ENCODE results near the gene CLK2.
A peak's percentile ranks its signal among the peaks of the same experiment; 100 is the strongest.
"Not testable (repeated sequence)": the region's sequence is repeated elsewhere in the genome, so short reads cannot be mapped to it uniquely, and the experiment has no call there.

Gene CLK2

DNA sequence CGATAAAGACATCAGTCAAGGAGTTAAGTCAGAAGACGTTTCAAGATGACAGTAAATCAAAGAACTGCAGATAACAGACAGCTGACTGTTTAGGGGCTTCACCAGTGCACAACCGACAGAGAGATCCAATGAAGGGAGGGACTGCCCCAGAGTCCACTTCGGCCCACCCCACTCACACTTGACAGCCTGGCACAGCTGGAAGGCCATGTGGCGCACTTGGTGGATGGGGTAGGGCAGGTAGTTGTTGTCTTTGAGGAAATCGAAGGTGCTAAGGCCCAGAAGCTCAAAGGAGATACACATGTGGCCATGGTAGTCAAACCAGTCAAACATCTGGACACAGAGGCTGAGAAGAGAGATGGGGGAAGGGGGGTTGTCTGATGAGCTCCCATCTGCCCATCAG, 6.8 kb downstream of the CLK2 start:
- DNase-seq (ENCODE audit: low read depth): no peak

DNA sequence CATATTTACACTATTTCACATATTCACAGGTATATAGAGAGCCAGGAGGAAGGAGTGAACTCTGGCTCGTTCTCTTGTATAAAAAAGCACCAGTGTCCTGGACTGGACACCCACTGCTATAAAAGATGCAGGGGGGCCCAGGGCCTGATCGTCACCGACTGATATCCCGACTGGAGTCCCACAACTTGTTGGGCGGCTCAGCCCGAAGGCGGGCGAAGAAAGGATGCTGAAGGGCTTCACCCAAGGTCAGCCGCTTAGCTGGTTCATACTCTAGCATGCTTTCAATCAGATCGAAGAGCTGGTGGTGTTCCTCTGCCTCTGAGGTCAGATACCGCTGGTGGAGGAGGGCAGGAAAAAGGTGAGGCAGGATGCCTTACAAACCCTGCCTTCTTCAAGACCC, 10.2 kb downstream of the CLK2 start:
- no peak for DNase-seq (ENCODE audit: low read depth)

DNA sequence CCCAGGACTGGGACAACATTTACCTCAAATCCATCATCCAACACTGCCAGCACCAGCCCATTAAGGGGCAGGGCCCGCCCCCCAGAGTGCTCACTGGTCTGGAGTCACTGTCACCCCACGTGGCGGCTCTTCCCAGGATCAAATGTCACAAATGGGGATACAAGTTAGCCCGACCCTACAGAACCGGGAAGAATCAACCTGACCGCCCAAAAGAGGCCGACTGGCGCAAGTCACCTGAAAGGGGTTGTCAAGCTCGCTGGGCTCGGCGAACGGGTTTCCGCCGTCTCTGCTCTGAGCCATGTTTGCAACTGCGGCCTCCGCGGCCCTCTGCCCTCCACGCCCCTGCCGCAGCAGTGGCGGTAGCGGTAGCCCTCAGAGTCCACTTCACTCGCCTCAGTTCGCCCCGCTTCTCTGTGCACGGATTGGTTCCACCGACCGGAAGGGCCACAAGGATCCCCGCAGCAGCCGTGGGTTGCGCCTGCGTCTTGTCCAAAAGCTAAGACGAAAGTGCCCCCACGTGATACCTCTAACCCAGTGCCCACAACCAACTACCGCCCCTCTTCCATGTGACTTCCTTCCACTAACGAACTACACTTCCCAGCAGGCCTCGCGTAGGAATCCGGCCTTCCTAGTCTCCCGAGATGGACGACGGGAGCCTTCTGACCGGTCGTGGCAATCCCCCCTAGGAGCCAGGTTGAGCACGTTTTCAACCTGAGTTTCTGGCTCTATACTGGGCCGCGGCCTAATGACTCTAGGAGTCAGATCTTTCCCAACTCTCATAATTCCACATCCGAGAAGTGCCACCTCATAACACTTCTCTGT, 11.2 kb downstream of the CLK2 start, which contains the start of gene SCAMP3:
Gene SCAMP3 (minus strand): TSS at position 509 of the 822 bp plus-strand sequence. CDS start 209 bp downstream, at position 300.
- DNase-seq (ENCODE audit: low read depth): peak; percentile 99

DNA sequence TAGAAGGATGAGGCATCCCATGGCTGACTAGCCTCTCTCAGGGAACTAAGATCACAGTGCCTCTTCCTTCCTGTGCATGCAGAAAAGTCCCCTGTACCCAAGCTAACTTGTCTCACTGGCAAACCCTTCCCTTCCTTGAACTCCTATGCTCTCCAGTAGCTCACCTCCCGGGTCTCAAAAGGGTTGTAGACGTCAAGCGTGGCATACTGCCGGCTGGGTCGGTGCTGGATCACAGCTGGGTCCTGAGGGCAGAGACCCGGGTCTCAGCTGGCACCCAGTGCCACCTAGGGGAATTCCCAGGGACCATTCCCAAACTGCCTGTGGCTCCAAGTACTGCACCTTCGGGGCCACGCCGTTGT, 11.8 kb downstream of the CLK2 start:
- DNase-seq (ENCODE audit: low read depth): no peak

DNA sequence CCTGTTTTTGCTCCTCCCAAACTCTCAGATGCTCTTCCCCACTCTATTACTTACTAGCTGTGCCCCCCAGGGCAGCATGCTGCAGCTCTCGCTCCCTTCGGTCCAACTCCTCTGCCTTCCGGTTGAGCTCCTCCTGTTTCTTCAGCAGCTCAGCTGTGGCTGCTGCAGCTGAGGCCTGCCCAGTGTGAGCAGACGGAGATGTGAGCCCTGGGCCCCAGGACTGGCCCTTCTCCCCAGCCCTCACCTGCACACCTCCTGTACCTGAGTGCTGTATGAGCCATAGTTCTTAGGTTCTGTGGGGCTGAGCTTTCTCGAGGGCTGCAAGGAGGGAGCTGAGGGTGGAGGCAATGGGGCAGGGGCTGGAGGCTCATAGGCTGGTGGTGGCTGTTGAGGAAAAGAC, 13.0 kb downstream of the CLK2 start:
- no peak for DNase-seq (ENCODE audit: low read depth)

GRCh38 chr1:155256058-155256852, 17.0 kb downstream of the CLK2 start:
- no peak for DNase-seq (ENCODE audit: low read depth)

DNA sequence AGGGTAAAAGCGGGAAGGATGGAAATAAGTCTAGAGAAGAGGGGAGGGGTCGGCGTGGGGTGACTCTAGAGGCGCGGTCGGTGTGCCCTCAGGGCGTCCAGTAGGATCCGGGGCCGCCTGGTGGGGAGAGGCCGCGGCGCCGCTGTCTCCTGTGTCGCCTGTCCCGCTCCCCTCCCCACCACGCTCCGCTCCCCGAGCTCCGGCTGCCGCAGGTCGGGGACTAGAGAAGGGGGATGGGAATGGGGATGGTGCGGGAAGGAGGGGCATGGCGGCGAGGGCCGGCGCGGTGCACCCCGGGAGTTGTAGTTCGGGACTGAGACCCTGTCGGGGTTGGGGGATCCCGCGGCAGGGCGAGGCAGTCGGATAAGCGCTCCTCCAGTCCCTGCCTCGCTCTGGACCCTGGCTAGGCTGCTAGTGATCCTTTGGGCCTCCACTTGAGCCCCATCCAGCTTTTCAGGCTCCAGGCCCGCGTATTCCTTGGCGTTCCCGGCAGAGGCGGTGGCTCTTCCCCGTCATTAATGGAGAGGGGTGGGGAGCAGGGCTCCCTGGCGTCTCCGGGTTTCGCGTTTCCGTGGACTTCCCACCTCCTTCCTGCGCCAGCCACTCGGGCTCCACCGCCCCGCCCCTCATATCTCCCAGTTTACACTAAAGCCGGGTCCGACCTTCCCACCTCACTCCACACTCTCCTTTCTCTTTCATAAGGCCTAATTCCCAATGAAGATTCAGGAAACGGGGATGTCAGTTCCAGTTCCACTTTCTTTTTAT, 17.9 kb downstream of the CLK2 start, which contains the start of gene ENTREP3:
Gene ENTREP3 (minus strand): TSS at position 241 of the 765 bp plus-strand sequence. CDS start 606 bp downstream, outside the sequence.
- DNase-seq (ENCODE audit: low read depth): peak; percentile 78

GRCh38 chr1:155254714-155255242, 18.5 kb downstream of the CLK2 start:
- DNase-seq (ENCODE audit: low read depth): no peak

- DNase-seq (ENCODE audit: low read depth): no peak
Observed at GRCh38 chr1:155254228-155254713, 19.0 kb downstream of the CLK2 start.

DNA sequence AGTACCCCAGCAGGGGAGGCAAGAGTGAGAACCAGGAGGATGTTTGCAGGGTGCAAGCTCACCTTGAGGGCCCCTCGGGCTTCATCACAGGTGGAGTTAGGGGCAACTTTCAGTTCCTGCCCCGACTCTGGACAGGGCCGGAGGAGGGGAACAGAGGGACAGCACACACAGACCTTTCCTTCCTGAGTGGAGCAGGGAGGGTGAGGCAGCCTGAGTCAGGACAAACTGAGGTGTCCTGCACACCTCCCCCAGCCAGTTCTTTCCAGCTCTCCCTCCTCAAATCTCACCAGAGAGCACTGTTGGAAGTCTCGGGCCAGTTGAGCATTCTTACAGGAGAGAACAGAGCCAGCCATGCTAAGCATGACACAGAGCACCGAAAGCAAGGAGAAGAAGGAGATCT, 19.5 kb downstream of the CLK2 start:
- DNase-seq (ENCODE audit: low read depth): no peak

DNA sequence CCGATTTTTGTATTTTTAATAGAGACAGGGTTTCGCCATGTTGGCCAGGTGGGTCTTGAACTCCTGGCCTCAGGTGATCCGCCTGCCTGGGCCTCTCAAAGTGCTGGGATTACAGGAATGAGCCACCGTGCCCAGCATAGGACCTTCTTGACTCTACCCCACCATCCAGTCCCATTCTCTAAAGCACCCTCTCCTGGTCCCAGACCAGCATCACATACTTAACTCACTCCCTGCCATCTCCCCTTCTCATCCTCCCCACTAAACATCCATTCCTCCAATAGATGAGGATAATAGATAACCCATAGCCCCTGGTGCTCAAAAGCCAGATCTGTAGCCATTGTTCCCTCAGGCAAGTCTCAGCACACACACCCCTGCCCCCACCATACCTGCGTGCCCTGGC, 20.1 kb downstream of the CLK2 start:
- no peak for DNase-seq (ENCODE audit: low read depth)

- DNase-seq (ENCODE audit: low read depth): no peak
Observed at GRCh38 chr1:155251566-155251965, 21.7 kb downstream of the CLK2 start.

- peak; percentile 77 for DNase-seq (ENCODE audit: low read depth)
Observed at GRCh38 chr1:155250633-155251449, 22.5 kb downstream of the CLK2 start.

- no peak for DNase-seq (ENCODE audit: low read depth)
Observed at GRCh38 chr1:155250246-155250632, 23.1 kb downstream of the CLK2 start.

DNA sequence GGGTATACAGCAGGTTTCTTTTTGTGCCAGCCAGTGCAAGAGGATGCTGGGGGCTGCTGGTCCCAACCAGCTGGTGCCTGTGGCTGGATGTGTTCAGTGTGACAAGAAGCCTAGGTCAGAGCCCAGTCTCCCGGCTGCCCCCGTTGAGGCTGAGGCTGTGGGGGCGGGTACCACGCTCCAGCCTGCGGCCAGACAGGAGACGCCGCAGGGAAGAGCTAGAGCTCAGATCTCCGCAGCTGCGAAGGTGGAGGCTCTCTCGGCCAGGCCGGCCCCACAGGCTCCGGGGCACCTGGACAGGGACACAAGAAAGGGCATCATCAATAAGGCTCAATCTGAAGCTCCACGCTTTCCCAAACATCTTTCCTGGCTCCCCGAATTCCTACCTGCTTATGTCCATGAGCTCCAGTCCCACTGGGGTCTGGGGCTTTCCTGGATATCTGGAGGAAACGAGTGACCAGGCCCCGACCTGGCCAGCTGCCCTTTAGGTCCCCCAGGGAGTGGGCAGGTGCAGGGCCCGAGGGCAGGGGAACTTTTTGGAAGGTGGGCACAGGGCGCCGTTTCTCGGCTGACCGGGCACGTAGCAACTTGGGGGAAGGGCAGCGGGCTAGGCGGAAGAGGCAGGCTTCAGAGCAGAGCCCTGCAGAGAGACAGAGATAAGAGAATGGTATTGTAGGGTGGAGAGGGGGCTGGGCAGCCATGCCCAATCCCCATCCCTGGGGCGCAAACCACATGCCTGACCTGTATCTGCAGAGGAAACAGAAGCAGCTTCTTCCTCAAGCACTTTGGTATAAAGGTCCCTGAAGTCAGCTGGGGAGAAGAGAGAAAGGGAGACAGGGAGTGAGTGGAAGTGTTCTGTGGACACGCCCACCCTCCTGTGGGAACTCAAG, 25.4 kb downstream of the CLK2 start:
- no peak for DNase-seq (ENCODE audit: low read depth)

DNA sequence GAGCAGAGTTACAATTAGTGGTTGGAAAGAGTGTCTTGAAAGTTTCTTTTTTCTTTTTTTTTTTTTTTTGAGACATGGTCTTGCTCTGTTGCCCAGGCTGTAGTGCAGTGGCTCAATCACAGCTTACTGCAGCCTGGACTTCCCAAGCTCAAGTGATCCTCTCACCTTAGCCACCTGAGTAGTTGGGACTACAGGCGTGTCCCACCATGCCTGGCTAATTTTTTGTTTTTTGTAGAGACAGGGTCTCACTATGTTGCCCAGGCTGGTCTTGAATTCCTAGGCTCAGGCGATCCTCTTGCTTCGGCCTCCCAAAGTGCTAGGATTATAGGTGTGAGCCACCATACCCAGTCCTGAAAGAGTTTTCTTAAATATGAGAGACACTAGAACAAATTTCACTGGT, 26.5 kb downstream of the CLK2 start:
- DNase-seq (ENCODE audit: low read depth): not testable (repeated sequence)

DNA sequence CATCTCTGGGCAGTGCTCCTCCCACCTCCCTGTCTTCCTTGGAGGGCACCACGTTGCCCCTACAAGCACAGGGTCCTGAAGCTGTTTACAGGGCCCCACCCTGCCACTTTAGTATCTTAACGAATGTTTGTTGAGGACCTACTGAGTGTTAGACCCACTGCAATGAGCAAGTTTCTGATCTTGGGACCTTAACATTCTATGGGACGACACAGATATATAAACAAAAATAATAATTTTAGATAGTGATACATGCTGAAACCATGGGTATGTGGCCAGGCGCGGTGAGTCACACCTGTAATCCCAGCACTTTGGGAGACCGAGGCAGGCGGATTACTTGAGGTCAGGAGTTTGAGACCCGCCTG, 28.2 kb downstream of the CLK2 start:
- DNase-seq (ENCODE audit: low read depth): no peak

DNA sequence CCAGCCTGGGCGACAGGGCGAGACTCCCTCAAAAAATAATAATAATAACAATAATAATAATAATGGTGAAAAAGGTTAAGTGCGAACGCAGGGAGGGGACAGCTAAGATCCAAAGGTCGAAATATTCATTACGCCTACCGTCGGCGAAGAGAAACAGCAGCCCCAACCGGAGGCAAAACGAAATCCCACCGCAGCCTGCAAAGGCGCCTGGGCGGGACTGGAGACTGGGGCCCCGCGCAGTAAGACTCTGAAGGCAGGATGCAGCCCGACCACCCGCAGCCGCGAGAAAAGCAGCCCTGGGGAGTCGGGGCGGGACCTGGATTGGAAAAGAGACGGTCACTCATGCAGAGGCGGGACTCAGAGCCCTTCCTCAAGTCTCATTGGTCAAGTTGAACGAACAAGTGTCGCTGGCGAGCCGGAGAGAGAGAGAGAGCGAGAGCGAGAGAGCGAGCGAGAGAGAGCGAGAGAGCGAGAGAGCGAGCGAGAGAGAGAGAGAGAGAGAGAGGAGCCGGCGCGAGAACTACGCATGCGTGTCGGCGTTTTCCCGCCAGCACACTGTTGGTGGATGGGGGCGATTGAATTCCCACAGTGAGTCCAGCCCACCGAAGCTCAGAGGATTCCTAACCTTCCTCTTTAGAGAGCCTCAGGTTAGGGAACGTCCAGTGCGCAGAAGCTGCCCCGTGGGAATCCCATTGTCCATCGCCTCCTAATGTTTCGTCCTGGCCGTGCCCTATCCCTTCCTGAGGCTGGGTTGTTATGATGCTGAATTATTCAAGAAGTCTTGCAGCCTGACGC, 28.7 kb downstream of the CLK2 start:
- peak; percentile 100 for DNase-seq (ENCODE audit: low read depth)

DNA sequence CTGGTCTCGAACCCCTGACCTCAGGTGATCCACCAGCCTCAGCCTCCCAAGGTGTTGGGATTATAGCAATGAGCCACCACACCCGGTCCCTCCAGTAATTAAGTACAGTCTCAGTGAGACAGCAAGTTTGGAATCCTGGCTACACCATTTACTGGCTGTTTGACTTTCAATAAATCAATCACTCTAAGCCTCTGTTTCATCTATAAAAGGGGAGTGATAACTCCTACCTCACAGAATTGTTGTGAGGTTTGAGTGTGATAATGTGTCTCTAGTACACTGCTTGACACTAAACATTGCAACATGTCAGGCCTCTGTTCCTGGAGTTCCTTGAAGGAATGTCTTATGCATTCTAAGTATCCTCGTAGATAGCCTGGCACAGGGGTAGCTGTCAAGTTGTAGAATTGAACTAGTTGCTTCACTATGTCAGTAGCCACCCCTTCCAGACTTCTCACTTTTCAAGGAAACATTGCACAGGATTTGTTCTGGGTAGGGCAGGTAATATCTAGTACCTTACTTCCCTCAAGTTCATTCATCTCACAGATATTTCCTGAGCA, 30.4 kb downstream of the CLK2 start:
- DNase-seq (ENCODE audit: low read depth): peak; percentile 52
